ENCODE results near the gene FOXL2.

FOXL2 gene

GRCh38 chr3:138976047-138976446 is 29.1 kb upstream of the FOXL2 start:
- Histone ChIP-seq H3K4me3 (ENCODE audit: low read depth in 1 of 2, low read length in 1 of 2) (no peak overlapping the region), H3K9me3 (no peaks in the 10 kb centered on the region), H3K27me3 (peaks cover 17% of the 10 kb centered on the region), H3K27ac (no peak overlapping the region), H3K4me1 (ENCODE audit: control insufficient read depth in 1 of 2, insufficient read depth in 1 of 2, low read depth in 1 of 2, low read length in 1 of 2) (no peaks in the 10 kb centered on the region), H3K36me3 (no peaks in the 10 kb centered on the region)
- TF ChIP-seq CTCF (IDR thresholded peaks at IDR 0.05): no peak

- Histone ChIP-seq H3K27me3 (peaks cover 18% of the 10 kb centered on the region), H3K4me3 (ENCODE audit: low read depth in 1 of 2, low read length in 1 of 2) (no peak overlapping the region), H3K36me3 (no peaks in the 10 kb centered on the region), H3K9me3 (no peaks in the 10 kb centered on the region), H3K27ac (no peak overlapping the region), H3K4me1 (ENCODE audit: control insufficient read depth in 1 of 2, insufficient read depth in 1 of 2, low read depth in 1 of 2, low read length in 1 of 2) (no peaks in the 10 kb centered on the region)
- no peak for TF ChIP-seq CTCF (IDR thresholded peaks at IDR 0.05)
Measured at GRCh38 chr3:138975351-138975750, 28.4 kb upstream of the FOXL2 start.

- Histone ChIP-seq H3K27me3 (peaks cover 24% of the 10 kb centered on the region), H3K4me1 (ENCODE audit: control insufficient read depth in 1 of 2, insufficient read depth in 1 of 2, low read depth in 1 of 2, low read length in 1 of 2) (no peaks in the 10 kb centered on the region), H3K27ac (no peak overlapping the region), H3K36me3 (no peaks in the 10 kb centered on the region), H3K9me3 (no peaks in the 10 kb centered on the region), H3K4me3 (ENCODE audit: low read depth in 1 of 2, low read length in 1 of 2) (no peak overlapping the region)
- no peak for TF ChIP-seq CTCF (IDR thresholded peaks at IDR 0.05)
Measured at GRCh38 chr3:138974462-138974861, 27.5 kb upstream of the FOXL2 start.

- Histone ChIP-seq H3K36me3 (no peaks in the 10 kb centered on the region), H3K27ac (no peak overlapping the region), H3K4me1 (ENCODE audit: control insufficient read depth in 1 of 2, insufficient read depth in 1 of 2, low read depth in 1 of 2, low read length in 1 of 2) (no peaks in the 10 kb centered on the region), H3K27me3 (peaks cover 34% of the 10 kb centered on the region), H3K4me3 (ENCODE audit: low read depth in 1 of 2, low read length in 1 of 2) (no peak overlapping the region), H3K9me3 (no peaks in the 10 kb centered on the region)
- TF ChIP-seq CTCF (IDR thresholded peaks at IDR 0.05): no peak
Measured at GRCh38 chr3:138972941-138973340, 26.0 kb upstream of the FOXL2 start.

GRCh38 chr3:138971766-138972320 is 24.9 kb upstream of the FOXL2 start:
- H3K4me1 ChIP-seq (ENCODE audit: control insufficient read depth in 1 of 2, insufficient read depth in 1 of 2, low read depth in 1 of 2, low read length in 1 of 2): no peaks in the 10 kb centered on the region
- no peak overlapping the region for H3K4me3 ChIP-seq (ENCODE audit: low read depth in 1 of 2, low read length in 1 of 2)
- no peak for TF ChIP-seq CTCF (IDR thresholded peaks at IDR 0.05)
- H3K36me3 ChIP-seq: no peaks in the 10 kb centered on the region
- H3K27ac ChIP-seq: no peak overlapping the region
- peaks cover 34% of the 10 kb centered on the region for H3K27me3 ChIP-seq
- no peaks in the 10 kb centered on the region for H3K9me3 ChIP-seq

GRCh38 chr3:138964923-138965322 is 18.0 kb upstream of the FOXL2 start:
- TF ChIP-seq CTCF (IDR thresholded peaks at IDR 0.05): no peak
- Histone ChIP-seq H3K27ac (no peak overlapping the region), H3K4me3 (ENCODE audit: low read depth in 1 of 2, low read length in 1 of 2) (no peak overlapping the region), H3K36me3 (no peaks in the 10 kb centered on the region), H3K27me3 (peaks cover 74% of the 10 kb centered on the region), H3K4me1 (ENCODE audit: control insufficient read depth in 1 of 2, insufficient read depth in 1 of 2, low read depth in 1 of 2, low read length in 1 of 2) (no peaks in the 10 kb centered on the region), H3K9me3 (no peaks in the 10 kb centered on the region)

Data from neutrophil (primary cell).